ENCODE measurements around the gene TMEM9. TPM values are rescaled to one million over a fixed set of nuclear protein-coding genes. Genes with fewer than 3 reads are reported as not detected.

The TMEM9 gene
- polyA plus RNA-seq, 1 donor, result 130 TPM

Other genes starting within 250 kb of the TMEM9 start
- gene KIF21B, start 130.8 kb downstream of the TMEM9 start, polyA plus RNA-seq (ENCODE audit: insufficient read length), result 2.7 TPM
- gene CACNA1S, start 42.0 kb downstream of the TMEM9 start, polyA plus RNA-seq (ENCODE audit: insufficient read length), result 0.53 TPM
- gene ASCL5, start 27.3 kb downstream of the TMEM9 start, polyA plus RNA-seq (ENCODE audit: insufficient read length), result 0.15 TPM
- gene IGFN1, start 36.4 kb upstream of the TMEM9 start, polyA plus RNA-seq (ENCODE audit: insufficient read length), result 0.91 TPM
- gene PKP1, start 129.0 kb upstream of the TMEM9 start, polyA plus RNA-seq (ENCODE audit: insufficient read length), result 0.10 TPM
- 56.4 TPM for gene TNNT2, start 223.2 kb upstream of the TMEM9 start, polyA plus RNA-seq (ENCODE audit: insufficient read length)
- 28.4 TPM for gene LAD1, start 244.8 kb upstream of the TMEM9 start, polyA plus RNA-seq (ENCODE audit: insufficient read length)